ENCODE results near the gene PYGB.

Gene PYGB

DNA sequence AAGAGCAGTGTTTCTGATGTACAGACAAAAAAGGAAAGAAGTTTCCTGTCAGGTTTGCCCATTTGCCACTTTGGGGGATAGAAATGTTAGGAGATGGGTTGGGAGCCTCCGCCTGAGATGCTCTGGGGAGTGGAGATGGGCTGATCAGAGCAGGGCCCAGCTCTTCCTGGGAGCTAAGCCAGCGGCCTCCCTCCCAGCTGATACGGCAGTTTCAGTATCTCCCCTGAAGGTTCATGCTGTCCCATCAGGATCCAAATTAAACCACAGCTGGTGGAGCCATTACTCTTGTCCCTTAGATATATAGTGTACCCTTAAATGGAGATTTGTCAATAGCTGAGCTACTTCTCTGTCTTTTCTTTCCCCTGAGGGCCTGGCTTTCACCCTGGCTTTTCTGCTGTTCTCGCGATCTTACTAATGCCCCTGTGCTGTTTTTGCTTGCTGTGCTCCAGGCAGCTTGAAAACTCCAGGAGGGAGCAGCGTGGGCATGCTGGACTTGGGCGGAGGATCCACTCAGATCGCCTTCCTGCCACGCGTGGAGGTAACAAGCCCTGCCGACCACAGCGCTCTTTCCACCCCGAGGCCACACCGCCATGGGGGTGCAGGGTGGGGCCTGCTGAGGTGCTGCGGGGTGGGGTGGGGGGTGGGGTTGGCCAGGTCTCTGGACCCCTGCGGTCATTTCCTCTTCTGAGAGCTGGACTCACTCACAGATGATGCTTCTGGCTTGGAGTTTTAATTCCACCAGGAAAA, 31.5 kb upstream of the PYGB start:
- no peak for DNase-seq

DNA sequence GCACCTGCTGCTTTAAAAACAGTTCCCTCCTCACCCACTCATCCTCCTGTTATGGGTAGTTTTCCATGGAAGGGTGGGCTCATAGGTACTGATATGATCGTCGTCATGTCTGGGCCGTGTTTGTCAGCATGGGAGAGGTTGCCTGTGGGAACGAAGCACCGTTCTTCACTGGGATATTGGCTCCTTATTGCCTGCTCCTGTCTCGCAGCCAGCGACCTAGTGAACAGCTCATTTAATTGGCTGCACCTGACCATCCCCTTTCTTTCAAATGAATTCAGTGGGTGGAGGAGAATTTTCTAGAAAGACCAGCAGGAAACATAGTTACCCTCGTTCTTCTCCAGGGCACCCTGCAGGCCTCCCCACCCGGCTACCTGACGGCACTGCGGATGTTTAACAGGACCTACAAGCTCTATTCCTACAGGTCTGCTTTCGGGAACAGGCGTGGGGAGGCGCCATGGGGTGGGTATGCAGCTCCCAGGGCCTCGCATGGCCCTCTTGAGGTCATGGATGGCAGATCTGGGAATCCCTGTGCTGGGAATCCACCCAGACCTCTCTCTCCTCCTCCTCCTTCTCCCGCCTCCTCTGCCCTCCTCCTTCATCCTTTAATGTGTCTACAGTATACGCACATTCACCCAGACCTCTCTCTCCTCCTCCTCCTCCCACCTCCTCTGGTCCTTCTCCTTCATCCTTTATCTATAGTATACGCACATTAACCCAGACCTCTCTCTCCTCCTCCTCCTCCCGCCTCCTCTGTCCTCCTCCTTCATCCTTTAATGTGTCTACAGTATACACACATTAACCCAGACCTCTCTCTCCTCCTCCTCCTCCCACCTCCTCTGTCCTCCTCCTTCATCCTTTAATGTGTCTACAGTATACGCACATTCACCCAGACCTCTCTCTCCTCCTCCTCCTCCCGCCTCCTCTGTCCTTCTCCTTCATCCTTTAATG, 30.4 kb upstream of the PYGB start:
- no peak for DNase-seq

DNA sequence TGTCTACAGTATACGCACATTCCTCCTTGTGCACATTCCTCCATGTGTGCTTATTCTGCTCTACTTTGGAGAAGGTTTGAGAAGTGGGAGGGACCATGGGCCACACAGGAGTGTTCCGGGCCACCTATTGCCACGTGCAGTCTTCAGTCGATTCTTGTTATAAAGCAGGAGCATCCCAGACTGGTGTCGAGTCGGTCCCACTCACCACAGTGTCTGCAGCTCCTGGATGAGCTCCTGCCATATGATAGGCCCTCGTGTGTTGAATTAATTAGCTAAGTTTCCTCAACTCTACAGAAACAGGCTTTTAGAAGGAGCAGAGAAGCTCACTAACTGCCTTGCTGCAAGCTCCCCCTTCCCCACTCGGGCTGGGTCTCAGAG, 29.8 kb upstream of the PYGB start:
- DNase-seq = no peak

DNA sequence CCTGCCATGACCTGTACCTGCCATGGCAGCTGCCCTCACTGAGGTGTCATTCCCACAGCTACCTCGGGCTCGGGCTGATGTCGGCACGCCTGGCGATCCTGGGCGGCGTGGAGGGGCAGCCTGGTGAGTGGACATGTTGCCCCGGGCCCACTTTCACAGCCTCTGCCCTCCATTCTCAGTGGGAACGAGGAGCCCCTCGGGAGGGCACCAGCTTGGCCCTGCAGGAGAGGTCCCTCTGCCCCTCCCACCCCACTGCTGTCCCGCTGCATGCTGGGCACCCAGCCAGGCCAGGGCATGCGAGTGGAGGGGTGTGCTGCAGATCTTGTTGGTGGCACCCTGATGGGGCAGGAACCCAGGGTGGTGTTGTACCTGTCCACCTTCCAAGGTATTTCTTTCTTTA, 29.4 kb upstream of the PYGB start:
- DNase-seq = no peak

DNA sequence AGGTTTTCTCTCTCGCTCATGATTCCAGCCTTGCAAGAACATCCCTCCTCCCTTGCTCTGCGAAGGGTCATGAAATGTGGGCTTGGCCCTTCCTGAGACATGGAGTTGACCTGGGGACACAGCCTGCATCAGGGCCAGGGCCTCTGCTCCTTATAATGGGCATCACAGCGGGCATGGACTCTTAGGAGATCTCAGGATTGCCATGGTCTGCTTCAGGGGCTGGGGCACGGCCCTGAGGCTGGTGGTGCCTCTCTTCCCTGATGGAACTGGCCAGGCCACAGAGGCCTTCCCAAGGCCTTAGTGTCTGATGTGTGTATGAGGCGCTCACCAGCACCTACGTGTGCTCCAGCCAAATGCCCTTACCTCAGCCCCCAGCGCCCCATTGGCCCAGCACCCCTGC, 28.5 kb upstream of the PYGB start:
- DNase-seq = no peak

DNA sequence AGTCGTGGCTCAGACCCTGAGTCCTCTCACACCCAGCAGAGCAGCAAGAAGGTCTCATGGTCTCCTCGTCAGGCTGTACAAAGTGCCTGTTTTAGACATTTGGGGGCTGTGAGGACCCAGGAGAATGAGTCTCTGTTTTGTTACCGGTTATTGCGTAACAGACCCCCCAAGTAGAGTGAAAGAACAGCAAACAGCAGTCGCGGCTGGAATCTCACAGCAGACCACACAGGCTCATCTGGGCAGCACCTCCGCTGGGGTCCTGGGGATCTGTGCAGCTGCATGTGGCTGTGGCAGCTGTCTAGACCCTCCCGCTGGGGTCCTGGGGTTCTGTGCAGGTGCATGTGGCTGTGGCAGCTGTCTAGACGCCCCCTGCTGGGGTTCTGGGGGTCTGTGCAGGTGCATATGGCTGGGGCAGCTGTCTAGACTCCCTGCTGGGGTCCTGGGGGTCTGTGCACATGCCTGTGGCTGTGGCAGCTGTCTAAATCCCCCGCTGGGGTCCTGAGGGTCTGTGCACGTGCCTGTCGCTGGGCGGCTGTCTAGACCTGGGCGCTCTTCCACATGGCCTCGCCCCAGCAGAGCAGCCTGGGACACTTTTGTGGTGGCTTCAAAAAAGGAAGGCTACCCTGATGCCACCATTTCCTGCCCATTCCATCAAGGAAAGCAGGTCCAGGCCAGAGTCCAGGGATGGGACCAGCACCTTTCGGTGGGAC, 27.7 kb upstream of the PYGB start:
- no peak for DNase-seq

DNA sequence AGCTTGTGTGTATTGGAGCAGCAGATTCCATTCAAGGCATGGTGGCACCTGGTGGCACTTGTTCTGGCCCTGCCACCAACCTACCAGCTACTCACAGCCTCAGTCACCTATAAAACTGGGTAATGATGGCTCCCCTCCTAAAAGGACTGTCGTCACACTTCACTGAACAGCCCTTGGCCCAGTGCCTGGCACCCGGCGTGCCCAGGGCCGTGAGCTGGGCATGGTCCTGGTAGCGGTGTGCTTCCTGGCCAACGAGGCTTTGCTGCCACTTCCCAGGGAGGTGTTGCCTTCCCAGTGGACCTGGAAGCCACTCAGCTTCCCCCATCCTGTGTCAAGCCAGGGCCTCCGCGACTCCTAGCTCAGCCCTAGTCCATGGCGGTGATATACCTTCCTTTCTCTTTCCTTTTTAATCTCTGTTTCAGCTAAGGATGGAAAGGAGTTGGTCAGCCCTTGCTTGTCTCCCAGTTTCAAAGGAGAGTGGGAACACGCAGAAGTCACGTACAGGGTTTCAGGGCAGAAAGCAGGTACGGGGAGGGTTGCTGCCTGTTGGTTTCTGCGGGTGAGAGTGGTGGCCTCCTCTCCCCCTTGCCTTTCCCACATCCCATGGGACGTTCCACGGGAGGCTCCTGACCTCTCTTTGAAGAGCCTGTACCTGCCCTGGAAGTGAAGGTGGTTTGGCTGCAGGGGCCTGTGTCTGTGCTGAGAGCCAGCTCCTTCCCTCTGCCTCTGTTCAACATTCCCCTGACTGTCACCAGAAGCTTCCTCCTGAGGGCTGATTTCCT, 26.9 kb upstream of the PYGB start:
- DNase-seq = peak; percentile 80

DNA sequence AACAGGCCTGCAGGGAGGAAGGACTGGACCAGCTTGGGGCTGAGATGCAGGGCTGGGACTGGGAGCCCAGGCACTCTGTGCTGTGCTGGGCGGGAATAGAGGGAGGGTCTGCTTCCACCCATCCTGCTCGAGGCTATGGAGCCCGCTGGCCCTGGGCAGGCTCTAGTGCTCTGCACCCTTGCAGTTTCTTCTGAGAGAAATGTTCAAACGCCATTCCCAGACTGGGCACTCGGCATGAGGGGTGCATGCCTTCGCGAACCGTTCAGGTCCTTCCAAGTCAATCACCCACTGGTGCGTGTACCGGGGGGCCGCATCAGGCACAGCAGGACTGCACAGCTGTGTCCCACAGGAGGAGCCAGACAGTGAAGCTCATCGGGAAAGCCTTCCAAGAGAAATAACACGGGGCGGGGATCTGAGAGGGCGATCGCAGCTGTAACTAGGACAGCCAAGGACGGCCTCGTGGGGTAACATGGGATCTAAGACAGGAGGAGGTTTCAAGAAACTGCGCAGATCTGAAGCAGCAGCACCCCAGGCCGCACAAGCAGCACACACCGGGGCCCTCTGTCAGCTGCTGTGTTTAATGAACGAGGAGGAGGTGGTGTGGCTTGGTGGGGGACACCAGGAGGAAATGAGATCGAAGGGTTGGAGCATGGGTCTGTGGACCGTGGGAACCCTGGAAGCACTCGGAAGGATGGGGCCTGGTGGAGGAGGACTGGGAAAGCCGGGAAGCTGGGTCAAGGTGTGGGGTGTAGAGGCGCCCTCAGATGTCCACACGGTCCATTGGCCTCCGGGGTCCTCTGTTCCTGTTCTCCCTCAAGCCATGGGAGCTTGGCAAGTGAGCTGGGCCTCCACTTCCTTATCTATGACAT, 26.1 kb upstream of the PYGB start:
- no peak for DNase-seq

DNA sequence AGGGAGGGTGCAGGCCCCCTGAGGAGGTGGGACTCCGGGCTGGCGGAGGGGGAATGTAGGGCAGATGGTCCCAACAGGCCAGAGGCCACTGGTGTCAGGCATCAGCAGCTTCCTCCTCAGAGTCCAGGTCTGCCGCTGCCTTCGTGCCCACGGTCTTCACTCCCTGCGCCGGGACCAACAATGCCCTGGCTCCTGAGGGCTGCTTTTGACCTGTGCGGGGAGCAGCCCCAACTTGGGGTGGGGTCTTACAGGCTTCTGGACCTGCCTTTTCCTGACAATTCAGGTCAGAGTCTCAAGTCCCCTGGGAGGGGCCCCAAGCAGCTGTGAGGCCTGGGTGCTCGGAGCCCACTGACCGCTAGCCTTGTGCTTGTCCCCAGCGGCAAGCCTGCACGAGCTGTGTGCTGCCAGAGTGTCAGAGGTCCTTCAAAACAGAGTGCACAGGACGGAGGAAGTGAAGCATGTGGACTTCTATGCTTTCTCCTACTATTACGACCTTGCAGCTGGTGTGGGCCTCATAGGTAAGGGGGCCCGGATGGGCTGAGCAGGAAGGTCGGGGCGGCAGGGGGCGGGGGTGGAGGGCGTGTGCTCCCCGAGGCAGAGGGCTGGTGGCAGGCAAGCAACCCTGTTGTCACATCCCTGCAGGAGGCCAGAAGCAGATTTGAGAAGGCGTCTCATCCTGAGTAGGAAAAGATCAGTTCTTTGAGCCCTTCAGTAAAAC, 25.3 kb upstream of the PYGB start:
- no peak for DNase-seq

DNA sequence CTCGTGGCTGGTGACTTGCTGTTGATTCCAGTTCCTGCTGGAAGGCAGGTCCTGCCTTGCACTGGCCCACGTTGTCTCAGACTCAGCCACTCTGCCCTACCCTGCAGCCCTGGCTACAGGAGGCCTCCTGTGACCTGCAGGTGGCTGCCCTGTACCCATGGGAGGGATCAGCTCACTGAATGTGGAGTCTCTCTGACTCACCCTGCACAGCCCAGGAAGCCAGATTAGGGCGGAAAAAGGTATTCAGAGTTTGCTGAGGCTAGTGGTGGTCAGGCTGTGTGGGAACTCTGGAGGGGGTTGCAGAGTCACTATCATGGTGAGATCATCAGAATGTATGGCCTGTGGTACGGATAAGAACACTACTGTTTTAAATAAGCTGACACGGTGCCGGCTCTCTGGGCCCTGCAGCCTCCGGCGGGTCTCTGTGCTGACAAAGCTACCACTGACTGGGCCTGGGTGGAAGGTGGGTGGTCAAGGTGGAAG, 24.7 kb upstream of the PYGB start:
- DNase-seq = no peak

DNA sequence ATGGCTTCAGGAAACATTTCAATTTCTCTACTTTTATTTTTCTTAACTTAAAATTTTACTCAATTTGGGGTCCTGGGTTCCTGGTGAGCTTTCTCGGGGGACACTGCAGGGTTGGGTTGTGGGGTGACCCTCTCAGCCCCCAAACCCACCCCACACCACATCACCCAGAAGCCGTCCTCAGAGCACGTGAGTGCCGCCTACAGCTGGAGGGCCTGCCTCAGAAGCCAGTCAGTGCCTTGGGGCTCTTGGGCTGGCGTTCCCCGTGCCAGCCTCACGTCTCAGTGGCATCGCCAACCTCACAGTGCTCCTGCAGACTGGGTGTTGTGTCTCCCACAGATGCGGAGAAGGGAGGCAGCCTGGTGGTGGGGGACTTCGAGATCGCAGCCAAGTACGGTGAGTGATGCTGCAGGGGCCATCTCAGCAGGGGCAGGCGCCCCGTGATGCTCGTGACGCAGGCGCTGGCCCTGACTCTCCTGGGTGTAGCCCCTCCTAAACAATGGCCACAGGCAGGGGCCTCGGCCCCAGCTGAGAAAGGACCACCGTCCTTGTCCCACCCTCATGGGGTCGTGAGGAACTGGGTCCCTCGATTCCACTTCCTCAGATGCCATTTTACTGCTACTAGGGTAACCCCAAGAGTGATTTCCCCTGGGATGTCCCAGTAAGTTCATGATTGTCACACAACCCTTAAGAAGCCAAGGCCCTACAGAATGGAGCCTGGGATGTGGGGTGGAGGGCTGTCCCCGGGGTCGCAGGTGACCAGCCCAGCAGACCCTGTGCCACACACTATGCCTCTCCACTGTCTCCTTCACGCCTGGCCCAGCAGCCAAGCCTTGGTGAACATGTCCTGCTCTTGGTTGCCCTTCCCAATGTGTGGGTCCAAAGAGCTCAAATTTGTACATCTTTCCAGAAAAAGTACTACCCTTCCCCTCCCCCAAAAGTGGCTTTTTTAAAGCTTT, 23.8 kb upstream of the PYGB start:
- DNase-seq = no peak

DNA sequence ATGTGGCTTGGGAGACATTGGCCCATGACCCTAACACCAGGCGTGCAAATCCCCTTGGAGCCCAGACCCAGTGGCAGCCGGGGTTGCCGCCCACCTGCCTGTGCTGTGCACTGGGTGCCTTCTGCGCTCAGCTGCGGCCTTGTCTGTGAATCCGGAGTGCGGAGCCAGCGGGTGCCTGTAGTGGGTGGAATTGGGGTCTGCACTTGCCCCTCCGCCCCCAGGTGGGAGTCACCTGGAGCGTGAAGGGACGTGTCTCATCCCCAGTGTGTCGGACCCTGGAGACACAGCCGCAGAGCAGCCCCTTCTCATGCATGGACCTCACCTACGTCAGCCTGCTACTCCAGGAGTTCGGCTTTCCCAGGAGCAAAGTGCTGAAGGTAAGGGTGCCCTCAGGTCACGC, 22.9 kb upstream of the PYGB start:
- DNase-seq = no peak

DNA sequence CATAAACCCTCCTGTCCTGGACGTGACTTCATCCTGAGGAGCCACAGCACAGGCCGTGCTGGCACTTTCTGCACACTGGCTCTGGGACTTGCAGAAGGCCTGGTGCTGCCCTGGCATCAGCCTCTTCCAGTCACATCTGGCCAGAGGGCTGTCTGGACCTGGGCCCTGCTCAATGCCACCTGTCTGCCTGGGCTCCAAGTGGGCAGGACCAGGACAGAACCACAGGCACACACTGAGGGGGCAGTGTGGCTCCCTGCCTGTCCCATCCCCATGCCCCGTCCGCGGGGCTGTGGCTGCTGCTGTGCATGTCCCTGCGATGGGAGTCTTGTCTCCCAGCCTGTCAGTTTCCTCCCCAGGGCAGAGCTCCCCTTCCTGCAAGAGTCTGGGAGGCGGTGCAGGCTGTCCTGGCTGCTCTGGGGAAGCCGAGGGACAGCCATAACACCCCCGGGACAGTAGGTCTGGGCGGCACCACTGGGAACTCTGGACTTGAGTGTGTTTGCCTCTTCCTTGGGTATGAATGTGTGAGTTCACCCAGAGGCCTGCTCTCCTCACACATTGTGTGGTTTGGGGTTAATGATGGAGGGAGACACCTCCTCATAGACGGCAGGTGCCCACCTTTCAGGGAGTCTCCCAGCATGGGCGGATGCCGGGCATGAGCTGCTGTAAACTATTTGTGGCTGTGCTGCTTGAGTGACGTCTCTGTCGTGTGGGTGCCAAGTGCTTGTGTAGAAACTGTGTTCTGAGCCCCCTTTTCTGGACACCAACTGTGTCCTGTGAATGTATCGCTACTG, 22.0 kb upstream of the PYGB start:
- no peak for DNase-seq

DNA sequence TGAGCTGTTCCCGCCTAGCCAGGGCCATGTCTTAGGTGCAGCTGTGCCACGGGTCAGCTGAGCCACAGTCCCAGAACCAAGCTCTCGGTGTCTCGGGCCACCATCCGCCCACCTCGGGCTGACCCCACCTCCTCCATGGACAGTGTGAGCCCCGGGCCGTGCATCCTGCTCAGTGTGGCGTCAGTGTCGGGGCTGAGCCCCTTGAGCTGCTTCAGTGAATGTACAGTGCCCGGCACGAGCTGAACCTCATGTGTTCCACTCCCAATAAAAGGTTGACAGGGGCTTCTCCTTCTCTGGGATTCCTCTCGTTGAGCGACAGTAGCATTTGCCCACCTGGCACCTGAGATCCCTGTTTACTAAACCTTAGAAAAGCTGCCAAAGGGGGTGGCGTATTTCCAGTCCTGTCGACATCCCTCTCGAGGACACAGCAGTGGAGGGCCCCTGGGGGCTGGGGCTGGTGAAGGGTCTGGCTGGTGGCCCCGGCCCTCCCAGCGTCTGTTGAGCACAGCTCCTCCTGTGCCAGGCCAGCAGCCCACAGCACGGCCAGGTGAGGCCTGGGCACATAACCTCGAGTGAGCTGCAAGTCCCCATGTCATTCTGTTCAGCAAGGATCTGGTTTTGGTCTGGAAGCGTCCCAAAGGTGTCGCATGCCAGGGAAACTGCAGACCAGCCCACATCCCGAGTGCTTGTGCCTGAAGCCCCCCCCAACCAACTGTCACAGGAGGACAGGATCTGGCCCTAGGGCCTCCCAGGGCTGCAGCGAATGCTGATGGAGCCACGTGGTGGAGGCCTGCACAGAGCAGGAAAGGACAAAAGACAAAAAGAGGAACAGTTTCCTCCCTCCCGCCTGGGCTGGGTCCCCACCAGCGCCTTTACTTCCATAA, 21.2 kb upstream of the PYGB start:
- no peak for DNase-seq

DNA sequence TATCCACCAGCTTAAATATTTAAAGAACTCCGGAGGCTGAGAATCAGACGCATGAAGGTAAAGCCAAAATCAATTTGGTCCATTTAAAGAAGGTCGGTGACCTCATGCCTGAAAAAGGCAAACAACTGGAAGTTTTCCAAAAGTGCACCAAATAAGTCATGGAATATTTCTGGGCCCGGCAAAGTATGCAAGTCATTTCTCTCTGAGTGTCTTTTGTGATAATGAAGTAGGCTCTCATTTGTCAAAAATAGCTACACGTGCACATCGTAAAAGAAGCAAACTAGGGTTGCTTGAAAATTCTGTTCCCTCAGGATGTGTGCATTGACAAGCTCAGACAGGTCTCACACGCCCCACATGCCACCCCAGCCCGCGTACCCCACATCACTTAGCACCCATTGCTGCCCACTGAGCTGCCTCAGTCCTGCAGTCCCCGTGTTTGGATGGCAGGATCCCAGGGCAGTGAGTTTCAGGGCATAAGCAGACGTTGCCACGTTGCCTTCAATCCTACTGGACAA, 20.5 kb upstream of the PYGB start:
- DNase-seq = no peak

DNA sequence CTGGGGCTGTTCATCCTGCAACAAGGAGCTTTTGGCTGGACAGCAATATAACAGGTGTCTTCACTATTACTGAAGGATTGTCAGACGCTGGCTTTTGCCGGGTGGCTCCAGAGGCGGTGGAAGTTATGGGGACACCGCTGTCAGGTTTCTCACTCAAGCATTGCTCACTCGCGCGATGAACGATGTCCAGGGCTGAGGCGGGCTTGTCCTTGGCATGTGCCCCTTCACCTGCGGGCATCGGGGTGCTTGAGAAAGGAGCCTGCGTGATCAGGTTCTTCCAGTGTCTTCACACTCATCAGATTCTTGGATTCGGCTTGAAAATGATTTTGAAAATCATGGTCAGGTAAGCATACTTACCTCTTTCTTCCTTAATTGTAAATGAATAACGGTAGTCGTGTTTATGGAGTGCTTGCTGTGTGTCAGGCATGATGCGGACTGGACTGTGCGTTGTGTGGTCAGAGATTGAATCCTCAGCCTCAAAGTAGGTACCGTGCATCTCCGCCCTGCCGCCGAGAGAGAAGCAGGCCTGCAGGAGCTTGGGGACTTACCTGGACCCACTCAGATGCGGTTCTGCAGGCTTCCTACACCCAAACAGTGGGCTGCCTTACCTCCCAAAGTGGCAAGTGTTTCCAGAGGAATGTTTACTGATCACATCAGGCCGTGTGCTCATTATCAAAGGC, 18.3 kb upstream of the PYGB start:
- DNase-seq = no peak
